NCI-H345 treated with DMSO at 0.1 percent for 48 hours (cell line): ENCODE measurements around the gene LMOD2.
A peak's percentile ranks its signal among the peaks of the same experiment; 100 is the strongest.

Source experiments
- DNase-seq: peaks from one replicate; lab custom pipeline; 2025; ENCODE audit not compliant: unreplicated experiment; lab: John Stamatoyannopoulos, UW

The LMOD2 gene

GRCh38 chr7:123637878-123638277 lies 17.8 kb upstream of the LMOD2 start:
- DNase-seq = no peak

DNA sequence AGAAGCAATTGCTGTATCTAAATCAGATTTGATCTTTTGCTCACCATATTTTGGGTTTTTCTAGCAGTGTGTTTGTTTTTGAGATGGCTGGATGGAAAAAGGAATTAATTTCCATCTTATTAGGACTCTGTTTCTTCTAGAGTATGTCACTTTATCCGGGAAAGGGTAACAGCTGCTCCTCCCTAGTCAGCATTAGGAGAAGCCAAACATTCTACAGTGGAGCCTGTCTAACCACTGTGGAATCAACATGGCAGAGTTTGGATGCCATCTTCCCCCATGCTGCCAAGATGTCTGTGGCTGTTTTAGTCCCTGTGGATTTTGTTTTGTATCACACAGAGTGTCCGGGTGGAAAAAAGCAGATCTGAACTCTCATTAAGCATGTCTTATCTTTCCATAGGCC lies 16.0 kb upstream of the LMOD2 start:
- no peak for DNase-seq

- no peak for DNase-seq
These were observed 15.1 kb upstream of the LMOD2 start for GRCh38 chr7:123640583-123640982.

GRCh38 chr7:123641901-123642300 lies 13.8 kb upstream of the LMOD2 start:
- DNase-seq = no peak

DNA sequence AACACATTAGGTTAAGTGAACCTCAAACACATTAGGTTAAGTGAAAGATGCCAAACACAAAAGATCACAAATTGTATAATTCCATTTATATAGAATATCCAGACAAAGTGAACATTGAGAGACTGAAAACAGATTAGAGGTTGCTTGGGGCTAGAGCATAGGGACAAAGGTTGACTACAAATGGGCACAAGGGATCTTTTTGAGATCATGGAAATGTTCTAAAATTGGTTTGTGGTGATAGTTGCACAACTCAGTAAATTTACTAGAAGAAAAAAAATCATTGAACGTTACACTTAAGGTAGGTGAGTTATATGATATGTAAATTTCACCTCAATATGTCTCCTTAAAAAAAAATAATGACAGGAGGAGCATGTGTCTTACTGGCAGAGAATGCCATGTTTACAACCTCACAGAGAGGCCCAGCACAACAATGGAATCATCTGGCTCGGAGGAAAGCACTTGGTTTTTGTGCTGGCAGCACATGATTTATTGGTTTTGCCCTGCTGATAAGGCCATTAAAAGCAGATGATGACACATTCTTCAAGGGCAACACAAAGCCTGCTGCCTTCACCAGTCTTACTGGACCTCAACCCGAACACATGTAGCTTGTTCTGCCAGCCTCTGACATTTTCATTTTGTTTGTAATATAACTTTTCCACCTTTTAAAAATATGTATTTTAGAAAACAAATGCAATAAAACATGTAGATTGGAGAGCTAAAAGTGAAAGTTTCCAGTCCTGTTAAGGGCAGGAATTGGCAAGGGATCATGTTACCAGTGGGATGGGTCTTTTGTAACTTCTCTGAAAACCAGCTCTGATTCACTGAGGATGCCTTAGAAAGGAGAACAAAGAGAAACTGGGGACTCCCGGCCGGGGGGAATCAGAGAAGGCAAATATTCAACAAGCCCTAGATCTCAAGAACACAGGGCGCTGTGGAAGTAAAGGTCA lies 11.9 kb upstream of the LMOD2 start:
- DNase-seq = peak; percentile 80

DNA sequence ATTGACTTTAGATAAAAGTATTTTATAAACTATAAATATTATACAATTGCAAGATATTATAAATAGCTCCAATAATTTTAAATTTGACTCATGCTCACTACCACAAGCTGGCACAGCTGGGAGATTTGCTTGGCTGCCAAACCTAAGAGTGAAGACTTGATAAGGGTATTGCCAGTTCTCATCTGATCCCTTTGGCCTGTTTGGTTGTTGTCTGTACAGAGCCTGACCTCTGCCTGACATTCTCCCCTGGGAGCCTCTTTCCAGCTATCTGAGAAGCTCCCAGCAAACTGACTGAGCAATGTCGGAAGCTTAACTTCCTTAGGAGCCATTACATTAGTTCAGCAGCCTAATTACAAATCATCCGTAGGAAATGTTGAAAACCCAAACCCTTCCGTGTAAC lies 10.2 kb upstream of the LMOD2 start:
- no peak for DNase-seq

- no peak for DNase-seq
These were observed 8.4 kb upstream of the LMOD2 start for GRCh38 chr7:123647106-123647730.

- no peak for DNase-seq
These were observed 5.7 kb upstream of the LMOD2 start for GRCh38 chr7:123649964-123650363.

DNA sequence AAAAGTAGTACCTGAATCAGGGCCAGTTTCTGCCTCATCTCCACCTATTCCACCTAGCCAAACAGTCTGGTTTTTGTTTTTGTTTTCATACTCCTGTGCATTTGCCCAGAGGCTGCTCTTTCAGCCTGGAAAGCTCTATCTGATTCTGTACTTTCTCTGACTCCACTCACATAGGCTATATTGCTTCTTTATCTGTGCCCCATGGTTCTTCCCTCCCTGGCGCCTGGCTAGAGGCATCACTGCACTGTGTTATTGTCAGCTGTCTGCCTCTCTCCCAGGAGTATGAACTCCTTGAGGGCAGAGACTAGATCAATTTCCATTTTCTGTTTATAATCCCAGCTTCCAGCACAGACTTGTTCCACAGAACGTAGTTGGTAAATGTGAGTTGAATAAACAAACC lies 5.1 kb upstream of the LMOD2 start:
- DNase-seq = no peak

DNA sequence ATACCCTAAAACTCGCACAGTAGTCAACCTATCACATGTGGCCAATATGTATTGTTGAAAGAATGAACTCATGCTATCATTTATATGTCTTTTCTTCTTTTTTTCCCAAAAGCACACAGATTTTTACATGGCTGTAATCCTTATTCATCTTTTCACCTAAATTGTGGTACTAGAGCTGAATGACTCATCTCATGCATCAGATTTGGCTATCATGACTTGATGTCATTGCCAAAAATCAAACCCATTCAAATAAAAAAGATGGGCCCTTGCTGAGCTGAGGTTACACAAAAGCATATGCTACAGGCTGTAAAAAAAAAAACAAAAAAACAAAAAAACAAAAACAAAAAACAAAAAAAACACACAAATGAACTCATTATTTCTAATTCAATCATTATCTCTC lies 3.3 kb upstream of the LMOD2 start:
- DNase-seq = no peak

DNA sequence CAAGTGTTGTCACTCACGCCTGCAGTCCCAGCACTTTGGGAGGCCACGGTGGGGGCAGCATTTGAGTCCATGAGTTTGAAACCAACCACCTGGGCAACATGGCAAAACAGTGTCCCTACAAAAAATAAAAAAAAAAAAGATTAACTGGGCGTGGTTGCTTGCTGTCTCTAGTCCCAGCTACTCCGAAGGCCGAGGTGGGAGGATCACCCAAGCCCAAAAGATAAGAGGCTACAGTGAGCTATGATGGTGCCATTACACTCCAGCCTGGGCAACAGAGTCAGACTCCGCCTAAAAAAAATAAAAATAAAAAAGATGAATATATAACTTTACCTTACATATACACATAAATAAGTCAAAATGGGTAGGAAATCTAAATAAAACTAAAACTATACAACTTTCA lies 2.5 kb upstream of the LMOD2 start:
- no peak for DNase-seq

DNA sequence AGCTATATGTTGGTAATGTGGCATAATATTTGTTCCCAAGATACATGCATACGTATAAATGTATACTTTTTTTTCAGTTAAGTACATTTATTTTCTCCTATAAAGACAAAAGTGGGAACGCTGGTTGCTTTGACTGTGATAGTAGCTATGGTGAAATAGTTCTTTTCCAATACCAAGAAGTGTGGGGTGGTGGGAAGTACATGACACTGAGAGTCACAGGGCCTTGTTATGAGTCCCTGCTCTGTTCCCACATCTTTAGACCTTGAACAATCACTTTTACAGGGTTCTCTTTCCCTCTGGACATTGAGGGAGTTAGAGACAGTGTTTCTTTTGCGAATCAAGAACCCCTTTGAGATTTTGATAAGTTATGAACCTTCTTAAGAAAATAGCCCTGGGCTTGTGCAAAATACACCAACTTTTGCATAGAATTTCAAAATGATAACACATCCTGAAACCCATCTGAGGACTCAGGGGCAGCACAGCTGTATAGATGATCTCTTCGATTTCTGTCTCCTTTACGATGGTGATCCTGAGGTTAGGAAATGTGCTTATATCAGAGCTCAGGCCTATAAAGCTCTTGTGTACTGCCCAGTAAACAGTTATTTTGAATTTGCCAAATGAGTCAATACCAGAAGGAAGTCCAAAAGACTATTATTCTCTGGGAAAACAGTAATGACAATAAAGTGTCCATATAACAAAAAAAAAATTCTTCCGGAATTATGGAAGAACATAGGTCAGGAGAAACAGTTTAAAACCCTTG lies 1.1 kb downstream of the LMOD2 start:
- no peak for DNase-seq

DNA sequence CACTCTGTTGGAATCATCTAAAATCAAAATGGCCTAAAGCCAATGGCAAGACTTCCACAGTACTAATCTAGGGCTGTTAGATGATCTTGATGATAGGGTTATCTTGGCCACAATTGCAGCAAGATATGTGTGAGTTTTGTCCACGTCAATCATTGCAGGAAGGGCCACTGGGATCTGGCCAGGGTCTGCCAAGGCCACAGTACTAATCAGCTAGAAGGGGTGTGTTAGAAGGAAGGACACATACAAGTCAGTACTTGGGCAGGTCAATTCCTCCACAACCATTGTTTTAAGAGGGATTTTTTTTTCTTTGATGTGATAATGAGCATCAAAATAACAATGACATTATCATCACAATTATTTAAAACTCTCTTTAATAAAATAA lies 1.6 kb downstream of the LMOD2 start:
- DNase-seq = no peak

GRCh38 chr7:123658023-123658422 lies 2.4 kb downstream of the LMOD2 start:
- DNase-seq = no peak

DNA sequence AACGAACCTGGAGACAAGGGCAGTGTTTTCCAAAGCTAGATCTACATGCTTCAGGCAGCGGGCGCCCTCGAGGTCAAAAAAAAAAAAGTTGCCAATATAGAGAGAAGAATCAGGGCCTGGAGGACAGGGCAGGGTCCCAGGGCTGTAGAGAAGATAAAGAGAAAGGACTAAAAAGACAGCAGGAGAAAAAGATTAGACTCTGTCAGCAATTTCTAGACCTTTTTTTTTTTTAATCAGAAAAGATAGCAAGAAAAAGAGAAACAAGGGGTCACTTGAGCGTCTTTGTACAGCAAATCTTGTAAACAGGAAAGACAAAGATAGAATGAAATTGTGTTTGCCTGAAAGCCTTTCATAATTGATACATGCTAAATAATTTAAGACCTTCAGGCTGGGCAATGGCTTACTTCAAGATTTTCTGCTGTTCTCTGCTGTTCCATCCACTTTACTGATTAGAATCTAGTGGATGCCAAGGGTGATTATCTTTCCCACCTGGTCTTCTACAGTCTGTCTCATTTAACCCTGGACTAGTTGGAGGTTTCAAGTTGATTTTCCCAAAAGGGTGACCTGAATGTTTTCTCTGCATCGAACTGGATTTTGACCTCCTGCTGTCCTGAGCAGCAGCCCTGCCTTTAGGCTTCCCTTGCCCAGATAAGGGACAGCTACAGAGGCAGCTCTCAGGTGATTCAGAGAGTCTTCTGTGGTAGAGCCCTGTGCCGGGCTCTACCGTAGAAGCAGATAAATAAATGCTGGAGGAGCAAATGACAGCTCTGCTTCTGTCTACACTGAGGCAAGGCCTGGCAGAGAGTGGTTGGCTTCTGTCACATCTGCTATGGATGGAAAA lies 5.1 kb downstream of the LMOD2 start:
- no peak for DNase-seq

GRCh38 chr7:123661765-123662164 lies 6.1 kb downstream of the LMOD2 start:
- DNase-seq = no peak

GRCh38 chr7:123662293-123662692 lies 6.6 kb downstream of the LMOD2 start:
- DNase-seq = no peak

GRCh38 chr7:123662755-123663154 lies 7.1 kb downstream of the LMOD2 start:
- no peak for DNase-seq

GRCh38 chr7:123663200-123663599 lies 7.5 kb downstream of the LMOD2 start:
- no peak for DNase-seq

- no peak for DNase-seq
These were observed 9.5 kb downstream of the LMOD2 start for GRCh38 chr7:123665157-123665556.

GRCh38 chr7:123665896-123666295 lies 10.2 kb downstream of the LMOD2 start:
- no peak for DNase-seq
